Right ventricle myocardium superior (tissue), 1 donor: ENCODE data around the gene ABCB9. TPM values are rescaled to one million over a fixed set of nuclear protein-coding genes. Genes with fewer than 3 reads are reported as not detected.
"Not testable (repeated sequence)": the region's sequence is repeated elsewhere in the genome, so short reads cannot be mapped to it uniquely, and the experiment has no call there.

ENCODE experiments used
- ATAC-seq: fragments of 200-7000 bp; cut with Tn5 transposase; one replicate; pipeline ENCODE4 v1.9.1; 2020; ENCODE audit warnings: mild to moderate bottlenecking; ENCODE audit not compliant: poor library complexity
- DNase-seq: peaks from one replicate; pipeline ENCODE4 v3.0.0-alpha.2; 2020
- intact Hi-C: fragments of 100-400 bp; cut with DNase I; formaldehyde crosslinking; loops from one replicate; pipeline ENCODE4 v1.11.2; 2022
- long read RNA-seq: library from polyadenylated mRNA; unstranded; transcript quantifications from one replicate; pipeline ENCODE4 v2.0.0, GENCODE V29; 2021
- total RNA-seq: library from RNA; stranded (reverse); fragmentation: NEBNext Ultra II Directional; extraction: Animal tissue kit (Norgen Biotek cat#: 25700); gene quantifications from one replicate; pipeline ENCODE4 v1.2.1, GENCODE V29; 2021
- donor health status: DM: no; HTN: yes; CAD: no; lungs with severe emphysema.

Gene ABCB9
- 3.9 TPM for total RNA-seq
- long read RNA-seq, partial matches to known transcripts: 7 of 15 reads
- long read RNA-seq, other reads (novel, unspliced or antisense): 3 of 15 reads

GRCh38 chr12:122965851-122966742 lies at the start of gene ABCB9:
ABCB9 (minus strand) TSS chr12:122966463; CDS start chr12:122960235, 6,228 bp downstream.
- DNase-seq (peak; percentile 93), ATAC-seq (peak; percentile 94)
- intact Hi-C loops: no loop called here

DNA sequence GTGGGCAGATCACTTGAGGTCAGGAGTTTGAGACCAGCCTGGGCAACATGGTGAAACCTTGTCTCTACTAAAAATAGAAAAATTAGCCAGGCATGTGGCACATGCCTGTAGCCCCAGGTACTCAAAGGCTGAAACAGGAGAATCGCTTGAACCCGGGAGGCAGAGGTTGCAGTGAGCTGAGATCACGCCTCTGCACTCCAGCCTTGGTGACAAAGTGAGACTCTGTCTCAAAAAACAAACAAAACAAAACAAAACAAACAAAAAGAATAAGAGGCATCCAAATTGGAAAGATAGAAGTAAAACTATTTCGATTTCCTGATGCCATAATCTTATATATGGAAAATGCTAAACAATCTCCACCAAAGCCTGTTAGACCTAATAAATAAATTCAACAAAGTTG lies 48.2 kb upstream of the ABCB9 start:
- intact Hi-C loops, DNase-seq: not testable (repeated sequence)

GRCh38 chr12:123013185-123014095 lies 47.2 kb upstream of the ABCB9 start:
- ATAC-seq (no peak), DNase-seq (no peak)
- intact Hi-C loops: no loop called here

More for the DNA sequence above, 48.2 kb upstream of the ABCB9 start:
- ATAC-seq: not testable (repeated sequence)

DNA sequence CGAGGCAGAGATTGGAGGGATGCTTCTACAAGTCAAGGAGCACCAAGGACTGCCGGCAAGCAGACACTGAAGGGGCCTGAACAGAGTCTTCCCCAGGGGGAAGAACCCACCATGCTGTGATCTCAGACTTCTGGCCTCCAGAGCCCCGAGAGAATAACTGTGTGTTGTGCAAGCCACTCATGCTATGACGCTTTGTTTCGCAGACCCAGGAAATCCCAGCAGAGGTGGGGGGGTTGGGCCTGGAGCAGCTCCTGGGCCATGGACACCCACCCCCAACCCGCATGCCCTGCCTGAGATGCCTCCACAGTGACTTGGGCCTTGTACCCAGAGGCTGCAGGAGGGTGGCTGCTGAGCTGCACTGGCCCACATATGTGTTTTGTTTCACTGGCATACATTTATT lies 45.4 kb upstream of the ABCB9 start:
- ATAC-seq: no peak
- no peak for DNase-seq
- intact Hi-C loops: no loop called here

DNA sequence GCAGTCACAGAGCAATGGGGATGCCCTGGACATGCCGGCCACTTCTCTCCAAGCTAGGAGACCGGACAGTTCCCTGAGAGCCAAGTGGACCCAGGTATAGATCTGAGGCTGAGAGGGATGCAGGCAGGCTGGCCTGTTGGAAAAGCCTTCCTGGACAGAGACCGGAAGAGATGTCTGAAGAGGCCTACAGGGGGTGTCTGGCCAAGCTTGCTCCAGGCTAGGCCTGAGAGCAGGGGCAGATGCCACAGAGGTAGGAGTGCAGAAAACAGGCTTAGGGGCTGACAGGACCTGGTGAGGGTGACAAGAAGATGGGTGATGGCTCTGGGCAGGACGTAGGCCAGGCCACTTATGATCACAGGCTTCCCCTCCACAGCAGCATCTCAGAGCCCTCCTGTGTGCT lies 44.4 kb upstream of the ABCB9 start:
- intact Hi-C loops: no loop called here
- ATAC-seq: no peak
- DNase-seq: no peak

DNA sequence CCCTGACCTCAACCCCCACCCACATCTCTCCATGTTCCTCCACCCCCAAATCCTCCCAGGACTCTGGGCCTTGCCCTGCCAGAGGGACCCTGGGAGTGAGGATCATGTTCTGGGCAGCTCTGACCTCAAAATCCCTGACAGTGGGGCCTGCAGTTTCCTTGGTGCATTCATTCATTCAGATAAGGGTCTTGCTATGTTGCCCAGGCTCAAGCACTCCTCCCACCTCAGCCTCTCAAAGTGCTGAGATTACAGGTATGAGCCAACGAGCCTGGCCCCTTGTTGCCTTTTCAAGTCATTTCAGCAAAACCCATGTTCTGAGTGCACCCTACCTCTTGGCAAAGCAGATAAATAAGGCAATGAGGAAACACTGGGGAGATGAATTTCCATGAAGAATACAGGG lies 43.8 kb upstream of the ABCB9 start:
- DNase-seq: no peak
- intact Hi-C loops: no loop called here

DNA sequence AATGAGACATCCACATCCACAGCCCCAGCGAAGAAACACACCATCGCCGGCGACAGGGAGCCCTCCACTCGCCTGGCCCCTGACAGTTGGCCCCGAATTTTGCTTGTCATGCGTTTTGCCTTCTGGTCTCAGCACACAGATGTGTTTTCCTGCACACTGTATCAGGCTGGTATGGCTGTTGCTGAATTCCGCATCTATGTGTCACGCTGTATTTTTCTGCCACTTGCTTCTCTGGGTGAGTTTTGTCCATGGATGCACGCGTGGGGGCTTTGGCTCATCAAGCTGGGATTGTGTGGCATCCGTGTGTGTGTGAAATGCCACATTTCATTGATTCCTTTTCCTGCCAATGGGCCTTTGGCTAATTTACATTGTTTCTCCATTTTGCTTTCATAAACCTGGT lies 40.7 kb upstream of the ABCB9 start:
- no peak for DNase-seq
- intact Hi-C loops: no loop called here
- no peak for ATAC-seq

More for the DNA sequence above, 43.8 kb upstream of the ABCB9 start:
- no peak for ATAC-seq

- intact Hi-C loops: no loop called here
- DNase-seq (no peak), ATAC-seq (no peak)
These were observed 38.9 kb upstream of the ABCB9 start for GRCh38 chr12:123005081-123005626.

GRCh38 chr12:123004287-123004686 lies 38.0 kb upstream of the ABCB9 start:
- intact Hi-C loops: no loop called here
- ATAC-seq (no peak), DNase-seq (no peak)

GRCh38 chr12:123003257-123003656 lies 37.0 kb upstream of the ABCB9 start:
- no peak for DNase-seq
- no peak for ATAC-seq
- intact Hi-C loops: no loop called here

DNA sequence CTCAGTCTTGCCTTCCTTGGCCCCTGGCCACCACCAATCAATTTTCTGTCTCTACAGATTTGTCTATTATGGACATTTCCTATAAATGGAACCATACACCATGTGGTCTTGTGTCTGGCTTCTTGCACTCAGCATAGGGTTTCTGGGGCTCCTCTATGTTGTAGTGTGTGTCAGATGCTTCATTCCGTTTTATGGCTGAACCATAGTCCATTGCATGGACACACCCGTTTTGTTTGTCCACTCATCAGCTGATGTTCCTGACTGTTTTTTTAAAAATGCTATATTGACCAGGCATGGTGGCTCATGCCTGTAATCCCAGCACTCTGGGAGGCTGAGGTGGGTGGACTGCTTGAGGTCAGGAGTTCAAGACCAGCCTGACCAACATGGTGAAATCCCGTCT lies 35.2 kb upstream of the ABCB9 start:
- intact Hi-C loops: no loop called here
- no peak for ATAC-seq
- no peak for DNase-seq

DNA sequence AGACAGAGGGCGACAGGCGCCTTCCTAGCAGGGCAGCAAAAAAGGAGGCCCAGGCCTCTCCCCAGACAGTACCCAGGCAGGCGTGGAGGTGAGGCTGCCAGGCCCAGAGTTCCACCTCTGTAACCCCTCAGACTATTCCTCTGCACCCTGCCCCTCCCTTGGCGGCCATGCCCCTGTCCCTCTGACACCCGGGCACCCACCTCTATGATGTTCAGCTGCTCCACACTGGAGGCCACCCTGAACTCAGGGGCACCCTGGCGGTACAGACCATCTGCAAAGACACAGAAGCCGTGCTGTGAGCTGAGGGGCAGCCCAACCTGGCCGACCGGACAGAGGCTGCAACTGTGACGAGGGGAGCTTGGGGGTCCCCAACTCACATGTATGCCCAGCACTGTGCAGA lies 34.3 kb upstream of the ABCB9 start:
- DNase-seq (no peak), ATAC-seq (no peak)
- intact Hi-C loops: no loop called here

- intact Hi-C loops: no loop called here
- DNase-seq (no peak), ATAC-seq (no peak)
These were observed 33.7 kb upstream of the ABCB9 start for GRCh38 chr12:122999986-123000420.

- intact Hi-C loops: no loop called here
- no peak for ATAC-seq
- DNase-seq: no peak
These were observed 33.1 kb upstream of the ABCB9 start for GRCh38 chr12:122999196-122999946.

GRCh38 chr12:122998316-122998715 lies 32.1 kb upstream of the ABCB9 start:
- ATAC-seq (no peak), DNase-seq (no peak)
- intact Hi-C loops: no loop called here

- no peak for ATAC-seq
- DNase-seq: no peak
- intact Hi-C loops: no loop called here
These were observed 31.3 kb upstream of the ABCB9 start for GRCh38 chr12:122997343-122998250.

GRCh38 chr12:122996621-122997342 lies 30.5 kb upstream of the ABCB9 start:
- intact Hi-C loops: no loop called here
- ATAC-seq (no peak), DNase-seq (no peak)
